Thyroid gland (tissue), 4 donors: ENCODE data around the gene MEGF6. TPM values are rescaled to one million over a fixed set of nuclear protein-coding genes. Genes with fewer than 3 reads are reported as not detected.
"Not testable (repeated sequence)": the region's sequence is repeated elsewhere in the genome, so short reads cannot be mapped to it uniquely, and the experiment has no call there.

Experiments used
- DNase-seq, 2 donors: peaks; one replicate each; pipeline ENCODE4 v3.0.0-alpha.2; 2019
- H3K27ac ChIP-seq, 3 donors: fragments of 200-600 bp; sonication (generic); 1 replicate in 2 of 3; 2 replicates in 1 of 3; pipeline ENCODE4 v1.5.1; 2016 to 2019; ENCODE audit warnings: mild to moderate bottlenecking in 1 of 3, moderate library complexity in 1 of 3
- H3K27me3 ChIP-seq: fragments of 200-600 bp; sonication (generic); one replicate; pipeline ENCODE4 v1.5.1; 2019
- H3K36me3 ChIP-seq, 2 donors: fragments of 200-600 bp; sonication (generic); one replicate each; pipeline ENCODE4 v1.5.1; 2016 to 2019
- H3K4me1 ChIP-seq, 2 donors: fragments of 200-600 bp; sonication (generic); one replicate each; pipeline ENCODE4 v1.5.1; 2017 to 2019
- H3K4me3 ChIP-seq, 3 donors: fragments of 200-600 bp; sonication (generic); replicated peaks in 1 of 3; 1 replicate in 2 of 3; 2 replicates in 1 of 3; pipeline ENCODE4 v1.5.1; 2016; ENCODE audit warnings: mild to moderate bottlenecking in 1 of 3
- H3K9me3 ChIP-seq: fragments of 200-600 bp; sonication (generic); one replicate; pipeline ENCODE4 v1.5.1; 2017
- CTCF ChIP-seq, 6 experiments: fragments of 200-600 bp in 3 of 6; fragments of 450-650 bp in 3 of 6; sonication (generic) in 3 of 6; IDR thresholded peaks; one replicate each; pipeline ENCODE4 v1.5.1; 2016 to 2019; ENCODE audit warnings: antibody characterized with exemption in 6 of 6, mild to moderate bottlenecking in 2 of 6, inconsistent platforms in 1 of 6, moderate library complexity in 1 of 6
- POLR2A ChIP-seq, 2 donors: fragments of 450-650 bp; IDR thresholded peaks; one replicate each; pipeline ENCODE4 v1.6.1; 2017; ENCODE audit warnings: antibody characterized with exemption in 2 of 2, mild to moderate bottlenecking in 2 of 2, moderate library complexity in 1 of 2
- WGBS, 2 donors: methylation state at CpG; one replicate each; pipeline ENCODE4 v1.1.5; 2017; 5-methylcytosine and 5-hydroxymethylcytosine counted together
- intact Hi-C: fragments of 100-400 bp; cut with DNase I; formaldehyde crosslinking; loops from one replicate; pipeline ENCODE4 v1.15.1; 2023
- total RNA-seq, 4 donors: library from RNA; depleted of rRNA; stranded (reverse); fragments of >200 nt; gene quantifications; one replicate each; pipeline ENCODE4 v1.2.3, GENCODE V29; 2016

The MEGF6 gene
- total RNA-seq, 4 donors from 2014 or later = 9.4 to 25.8 (median 21.8) TPM

GRCh38 chr1:3586986-3587759 lies 24.1 kb downstream of the MEGF6 start:
- intact Hi-C loops = no loop called here
- TF ChIP-seq POLR2A (IDR thresholded peaks at IDR 0.05) (no peak), CTCF (IDR thresholded peaks at IDR 0.05) (no peak)
- no peak for DNase-seq
- H3K27me3 ChIP-seq = no peaks in the 10 kb centered on the region
- H3K27ac ChIP-seq = no peak overlapping the region
- H3K36me3 ChIP-seq = no peaks in the 10 kb centered on the region
- no peaks in the 10 kb centered on the region for H3K9me3 ChIP-seq
- peaks cover 11 to 13% of the 10 kb centered on the region in 2 donors for H3K4me1 ChIP-seq
- H3K4me3 ChIP-seq = no peak overlapping the region
- 85 to 91% methylated on average over 24 of the region's 24 CpGs for WGBS, 2 donors

GRCh38 chr1:3585940-3586568 lies 25.3 kb downstream of the MEGF6 start:
- Histone ChIP-seq H3K4me3 (no peak overlapping the region), H3K36me3 (no peaks in the 10 kb centered on the region), H3K4me1 (peaks cover 11 to 13% of the 10 kb centered on the region in 2 donors), H3K27ac (no peak overlapping the region), H3K9me3 (no peaks in the 10 kb centered on the region), H3K27me3 (no peaks in the 10 kb centered on the region)
- WGBS, 2 donors = 85 to 88% methylated on average over 19 of the region's 19 CpGs
- no peak for DNase-seq
- TF ChIP-seq POLR2A (IDR thresholded peaks at IDR 0.05) (no peak), CTCF (IDR thresholded peaks at IDR 0.05) (no peak)
- intact Hi-C loops = no loop called here

GRCh38 chr1:3585353-3585868 lies 25.9 kb downstream of the MEGF6 start:
- H3K4me1 ChIP-seq = not testable (repeated sequence)

GRCh38 chr1:3584915-3585314 lies 26.4 kb downstream of the MEGF6 start:
- H3K36me3 ChIP-seq = no peaks in the 10 kb centered on the region
- TF ChIP-seq POLR2A (IDR thresholded peaks at IDR 0.05) = no peak
- TF ChIP-seq CTCF (IDR thresholded peaks at IDR 0.05) = no peak
- no peak for DNase-seq
- no peak overlapping the region for H3K4me3 ChIP-seq
- peaks cover 1 to 2% of the 10 kb centered on the region in 2 donors for H3K4me1 ChIP-seq
- intact Hi-C loops = no loop called here
- H3K27ac ChIP-seq = no peak overlapping the region
- H3K9me3 ChIP-seq = no peaks in the 10 kb centered on the region
- 86 to 87% methylated on average over 7 of the region's 7 CpGs for WGBS, 2 donors
- no peaks in the 10 kb centered on the region for H3K27me3 ChIP-seq

More at GRCh38 chr1:3585353-3585868, 25.9 kb downstream of the MEGF6 start:
- H3K27me3 ChIP-seq, H3K9me3 ChIP-seq, DNase-seq, H3K36me3 ChIP-seq, H3K27ac ChIP-seq, intact Hi-C loops, H3K4me3 ChIP-seq: not testable (repeated sequence)
- WGBS, 2 donors = 57 to 81% methylated on average over 6 of the region's 6 CpGs

- H3K36me3 ChIP-seq, intact Hi-C loops, H3K27ac ChIP-seq, H3K9me3 ChIP-seq, H3K4me3 ChIP-seq, H3K4me1 ChIP-seq, H3K27me3 ChIP-seq: not testable (repeated sequence)
- peak; percentile 58 to 60 for DNase-seq
- 60% methylated on average over 3 of the region's 21 CpGs; no CpG with 5 or more reads in 1 of the 2 donors for WGBS, 2 donors
Measured at GRCh38 chr1:3583751-3584150, 27.6 kb downstream of the MEGF6 start.
